NCI-H2029 (cell line): ENCODE results near the gene MOSMO.
A peak's percentile ranks its signal among the peaks of the same experiment; 100 is the strongest.

Experiments used
- DNase-seq: peaks from one replicate; lab custom pipeline; 2025; lab: John Stamatoyannopoulos, UW

Gene MOSMO

GRCh38 chr16:22050963-22051362 is 43.1 kb downstream of the MOSMO start:
- DNase-seq: no peak

- DNase-seq: no peak
These were observed 45.1 kb downstream of the MOSMO start for GRCh38 chr16:22052980-22053379.

- no peak for DNase-seq
These were observed 46.0 kb downstream of the MOSMO start for GRCh38 chr16:22053921-22054341.

GRCh38 chr16:22054847-22055590 is 47.1 kb downstream of the MOSMO start:
- DNase-seq: no peak

GRCh38 chr16:22055881-22056280 is 48.0 kb downstream of the MOSMO start:
- no peak for DNase-seq

GRCh38 chr16:22063888-22064467 is 56.1 kb downstream of the MOSMO start:
- DNase-seq: no peak

- DNase-seq: no peak
These were observed 57.3 kb downstream of the MOSMO start for GRCh38 chr16:22065252-22065651.

- no peak for DNase-seq
These were observed 62.7 kb downstream of the MOSMO start for GRCh38 chr16:22070361-22071330.

- DNase-seq: no peak
These were observed 63.5 kb downstream of the MOSMO start for GRCh38 chr16:22071331-22071910.

- DNase-seq: no peak
These were observed 65.4 kb downstream of the MOSMO start for GRCh38 chr16:22073350-22073749.

- no peak for DNase-seq
These were observed 67.3 kb downstream of the MOSMO start for GRCh38 chr16:22075043-22075757.

GRCh38 chr16:22075776-22076175 is 67.9 kb downstream of the MOSMO start:
- no peak for DNase-seq

GRCh38 chr16:22077700-22078313 is 69.9 kb downstream of the MOSMO start:
- peak; percentile 49 for DNase-seq

- DNase-seq: no peak
These were observed 70.7 kb downstream of the MOSMO start for GRCh38 chr16:22078656-22079055.

- no peak for DNase-seq
These were observed 73.1 kb downstream of the MOSMO start for GRCh38 chr16:22081050-22081449.

- no peak for DNase-seq
These were observed 78.5 kb downstream of the MOSMO start for GRCh38 chr16:22086440-22086839.

GRCh38 chr16:22088642-22089041 is 80.7 kb downstream of the MOSMO start:
- no peak for DNase-seq

- DNase-seq: no peak
These were observed 82.0 kb downstream of the MOSMO start for GRCh38 chr16:22089910-22090309.

GRCh38 chr16:22091721-22092120 is 83.8 kb downstream of the MOSMO start:
- no peak for DNase-seq

- DNase-seq: no peak
These were observed 84.4 kb downstream of the MOSMO start, which contains the start of gene VWA3A for GRCh38 chr16:22092143-22092933. Gene VWA3A (plus strand): TSS chr16:22092541. CDS start chr16:22092638, 97 bp downstream.
